WI38 (cell line): Measurements from ENCODE around the gene VSX1.

Experiments
- H3K4me3 ChIP-seq: 2 replicates; pipeline ENCODE4 v1.5.1; 2011; ENCODE audit warnings: low read depth, mild to moderate bottlenecking, control low read depth, low read length
- CTCF ChIP-seq: IDR thresholded peaks from 2 replicates; pipeline ENCODE4 v1.5.1; 2012; ENCODE audit warnings: low read depth, mild to moderate bottlenecking, control low read depth, low read length

Gene VSX1

GRCh38 chr20:25087186-25087929 is 5.4 kb upstream of the VSX1 start:
- no peak for TF ChIP-seq CTCF
- no peak overlapping the region for H3K4me3 ChIP-seq

- no peak for TF ChIP-seq CTCF
- no peak overlapping the region for H3K4me3 ChIP-seq
These were observed 4.0 kb upstream of the VSX1 start for GRCh38 chr20:25085756-25086495.

GRCh38 chr20:25084626-25085187 is 2.8 kb upstream of the VSX1 start:
- H3K4me3 ChIP-seq, result no peak overlapping the region
- TF ChIP-seq CTCF, result no peak

GRCh38 chr20:25083773-25084625 is 2.1 kb upstream of the VSX1 start:
- no peak overlapping the region for H3K4me3 ChIP-seq
- no peak for TF ChIP-seq CTCF

- no peak overlapping the region for H3K4me3 ChIP-seq
- no peak for TF ChIP-seq CTCF
These were observed 1.3 kb upstream of the VSX1 start for GRCh38 chr20:25083141-25083772.

- TF ChIP-seq CTCF, result no peak
- no peak overlapping the region for H3K4me3 ChIP-seq
These were observed 545 bp upstream of the VSX1 start for GRCh38 chr20:25082498-25082873.
